Measurements from ENCODE around the gene FMNL2. TPM values are rescaled to one million over a fixed set of nuclear protein-coding genes. Genes with fewer than 3 reads are reported as not detected.

The FMNL2 gene
- polyA plus RNA-seq, 3 donors: 5.0 to 41.3 (median 22.3) TPM

DNA sequence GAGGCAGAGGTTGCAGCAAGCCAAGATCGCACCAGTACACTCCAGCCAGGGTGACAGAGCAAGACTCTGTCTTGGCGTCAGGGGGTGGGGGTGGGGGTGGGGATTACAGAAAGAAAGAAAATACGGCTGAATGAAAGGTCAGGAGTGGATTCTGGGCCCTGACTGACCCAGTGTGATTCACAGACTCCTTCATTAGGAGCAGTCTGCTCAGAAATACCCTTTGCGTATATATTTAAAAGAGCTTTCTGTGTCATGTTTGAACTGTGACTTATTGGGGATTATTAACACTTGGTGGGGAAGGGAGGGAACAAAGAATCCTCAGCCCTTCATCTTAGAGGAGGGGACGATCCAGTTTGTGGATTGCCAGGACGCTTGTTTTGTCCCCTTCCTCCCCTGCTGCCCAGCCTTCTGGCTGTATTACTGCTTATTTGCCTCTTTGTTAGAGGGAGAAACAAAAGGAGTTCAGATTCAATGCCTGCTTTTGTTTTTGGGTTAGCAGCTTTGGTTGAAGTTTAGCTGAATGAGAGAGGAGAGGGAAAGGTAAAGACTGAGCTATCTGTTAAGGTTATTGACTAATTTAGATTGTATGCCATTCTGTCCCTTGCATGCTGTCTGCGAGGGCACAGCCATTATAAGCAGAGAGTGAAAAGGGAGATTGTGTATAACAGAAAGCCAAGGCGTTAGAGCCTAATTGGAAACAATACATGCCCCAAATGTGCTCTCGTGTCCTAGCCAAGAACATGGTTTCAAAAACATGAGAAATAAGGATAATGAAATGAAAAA, 118.3 kb downstream of the FMNL2 start:
- H3K27ac ChIP-seq (ENCODE audit: low read depth, low read length): no peak overlapping the region
- WGBS, 3 donors: 80 to 91% (median 84%) methylated on average over 9 of the region's 9 CpGs

DNA sequence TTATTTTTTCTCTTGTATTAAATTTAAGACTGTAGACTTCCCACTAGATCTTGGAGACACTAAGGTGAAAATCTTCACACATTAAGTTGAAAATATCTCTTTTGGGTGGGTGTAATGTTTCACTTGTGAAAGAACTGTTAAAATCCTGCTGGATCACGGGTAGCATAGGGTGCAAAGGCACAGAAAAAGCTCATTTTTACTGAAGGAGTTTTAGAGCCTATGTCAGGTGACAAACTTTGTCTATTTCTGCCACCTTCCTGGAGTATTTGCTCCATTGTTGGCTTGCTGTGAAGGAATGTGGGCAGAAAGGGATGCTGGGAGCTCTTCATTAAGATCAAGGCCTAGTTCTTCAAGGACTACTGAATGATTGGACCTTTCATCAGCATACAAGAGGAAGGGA, 119.4 kb downstream of the FMNL2 start:
- WGBS, 3 donors: 94 to 97% (median 95%) methylated on average over 1 of the region's 1 CpG
- H3K27ac ChIP-seq (ENCODE audit: low read depth, low read length): no peak overlapping the region

DNA sequence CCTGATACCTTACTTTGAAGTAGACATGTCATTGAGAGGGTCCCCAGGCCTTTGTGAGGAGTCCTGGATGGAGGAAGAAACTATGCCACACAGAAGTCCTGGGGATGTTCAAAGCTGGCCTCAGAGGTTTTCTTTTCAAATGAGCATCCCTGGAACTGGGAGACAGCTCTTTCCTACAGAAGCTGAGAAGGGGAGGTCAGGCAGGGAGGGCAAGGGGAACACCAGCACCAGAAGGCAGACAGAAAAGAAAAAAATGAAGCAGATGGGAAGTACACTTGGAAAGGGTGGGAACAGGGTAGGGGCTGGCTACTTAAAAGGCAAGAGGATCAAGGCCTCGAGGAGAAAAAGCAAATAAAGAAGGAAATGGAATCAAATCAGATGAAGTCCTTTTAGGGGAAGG, 120.0 kb downstream of the FMNL2 start:
- no peak overlapping the region for H3K27ac ChIP-seq (ENCODE audit: low read depth, low read length)
- WGBS, 3 donors: 46 to 52% (median 50%) methylated on average over 1 of the region's 1 CpG

DNA sequence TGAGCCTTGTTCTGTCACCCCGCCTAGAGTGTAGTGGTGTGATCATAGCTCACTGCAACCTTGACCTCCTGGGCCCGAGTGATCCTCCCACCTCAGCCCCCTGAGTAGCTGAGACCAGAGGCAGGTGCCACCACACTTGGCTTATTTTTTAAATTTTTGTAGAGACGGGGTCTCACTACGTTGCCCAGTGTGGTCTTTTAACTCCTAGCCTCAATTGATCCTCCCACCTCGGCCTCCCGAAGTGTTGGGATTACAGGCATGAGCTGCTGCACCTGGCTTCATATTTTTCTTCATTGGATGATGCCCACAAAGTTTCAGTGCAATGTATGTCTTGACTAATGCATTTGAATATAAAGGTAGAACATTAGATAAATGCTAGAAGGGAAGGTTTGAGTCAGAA, 120.8 kb downstream of the FMNL2 start:
- H3K27ac ChIP-seq (ENCODE audit: low read depth, low read length): no peak overlapping the region
- 95 to 98% (median 96%) methylated on average over 6 of the region's 6 CpGs for WGBS, 3 donors

DNA sequence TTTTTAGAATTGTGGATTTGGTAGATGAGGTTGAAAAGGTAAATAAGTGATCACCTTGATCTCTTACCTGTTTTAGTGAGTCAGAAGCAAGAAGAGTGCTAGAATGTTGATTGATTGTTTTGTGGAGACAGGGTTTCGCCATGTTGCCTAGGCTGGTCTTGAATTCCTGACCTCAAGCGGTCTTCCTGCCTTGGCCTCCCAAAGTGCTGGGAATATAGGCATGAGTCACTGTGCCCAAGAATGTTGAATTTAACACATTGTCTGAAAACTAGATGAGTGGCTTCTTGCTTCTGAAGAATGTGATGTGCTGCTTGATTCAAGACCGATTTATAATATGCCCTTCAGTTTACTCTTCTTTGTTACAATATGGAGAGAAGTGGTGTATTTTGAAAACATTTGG, 121.3 kb downstream of the FMNL2 start:
- no peak overlapping the region for H3K27ac ChIP-seq (ENCODE audit: low read depth, low read length)
- WGBS, 3 donors: 98 to 99% (median 99%) methylated on average over 3 of the region's 3 CpGs

DNA sequence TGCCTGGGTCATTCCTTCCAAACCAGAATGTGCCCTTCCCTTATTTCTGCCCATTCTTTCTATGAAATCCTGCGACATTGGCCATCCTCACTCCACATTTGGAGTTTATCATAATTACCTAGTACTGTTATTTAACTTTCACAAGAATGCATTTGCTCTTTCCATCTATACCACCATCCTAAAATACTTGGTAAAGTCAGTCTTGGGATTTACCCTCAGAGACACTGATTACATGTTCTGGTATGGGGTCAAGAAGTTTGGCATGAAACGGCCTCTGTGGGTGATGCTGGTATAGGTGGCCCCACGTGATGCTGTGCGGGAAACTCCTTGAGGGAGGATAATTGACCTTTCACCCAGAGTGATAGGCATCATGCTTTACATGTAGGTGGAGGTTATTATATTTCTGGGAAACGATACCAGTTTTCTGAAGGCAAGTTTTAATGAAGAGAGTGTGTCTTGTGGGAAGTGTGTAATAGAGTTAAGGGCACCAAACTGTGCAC, 123.5 kb downstream of the FMNL2 start:
- WGBS, 3 donors: 83 to 95% (median 95%) methylated on average over 5 of the region's 5 CpGs
- no peak overlapping the region for H3K27ac ChIP-seq (ENCODE audit: low read depth, low read length)

DNA sequence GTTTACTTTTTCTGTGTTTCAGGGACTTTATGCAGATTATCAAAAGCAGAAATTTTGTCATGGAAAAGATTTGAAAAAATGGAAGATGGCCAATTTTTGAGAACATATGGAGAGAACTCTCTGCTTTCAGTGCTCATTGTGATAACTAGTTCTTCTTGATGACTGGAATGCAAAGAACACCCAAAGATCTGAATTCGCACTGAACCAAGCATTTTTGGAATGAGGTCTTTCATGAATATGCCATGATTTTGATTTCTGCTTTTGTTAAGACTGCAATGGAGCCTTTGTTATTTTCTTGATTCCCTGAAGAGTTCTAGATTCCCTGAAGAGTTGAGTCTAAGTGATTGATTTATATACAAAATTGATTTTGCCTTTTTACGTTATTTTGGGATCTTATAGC, 124.1 kb downstream of the FMNL2 start:
- H3K27ac ChIP-seq (ENCODE audit: low read depth, low read length): no peak overlapping the region
- WGBS, 3 donors: 92 to 97% (median 96%) methylated on average over 2 of the region's 2 CpGs

DNA sequence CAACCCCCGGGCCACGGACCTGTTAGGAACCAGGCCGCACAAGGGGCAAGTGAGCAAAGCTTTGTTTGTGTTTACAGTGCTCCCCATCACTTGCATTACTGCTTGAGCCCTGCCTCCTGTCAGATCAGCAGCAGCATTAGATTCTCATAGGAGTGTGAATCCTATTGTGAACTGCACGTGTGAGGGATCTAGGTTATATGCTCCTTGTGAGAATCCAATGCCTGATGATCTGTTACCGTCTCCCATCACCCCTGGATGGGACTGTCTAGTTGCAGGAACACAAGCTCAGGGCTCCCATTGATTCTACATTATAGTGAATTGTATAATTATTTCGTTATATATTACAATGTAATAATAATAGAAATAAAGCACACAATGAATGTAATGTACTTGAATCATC, 125.6 kb downstream of the FMNL2 start:
- no peak overlapping the region for H3K27ac ChIP-seq (ENCODE audit: low read depth, low read length)
- WGBS, 3 donors: 95 to 96% (median 96%) methylated on average over 6 of the region's 6 CpGs

DNA sequence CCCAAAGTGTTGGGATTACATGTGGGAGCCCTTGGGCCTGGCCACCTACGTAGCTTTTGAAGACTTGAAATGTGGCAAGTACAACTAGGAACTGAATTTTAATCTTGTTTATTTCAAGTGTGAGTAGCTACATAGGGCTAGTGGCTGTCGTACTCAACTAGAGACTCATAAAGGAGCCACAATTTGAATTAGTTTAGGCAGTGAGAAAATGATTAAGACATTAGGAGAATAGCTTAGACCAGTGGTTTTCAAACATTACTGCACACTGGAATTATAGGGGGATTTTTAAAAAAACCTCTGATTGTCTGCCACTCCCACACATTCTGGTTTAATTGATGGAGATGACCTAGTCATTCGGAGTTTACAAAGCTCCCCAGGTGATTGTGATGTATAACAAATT, 127.1 kb downstream of the FMNL2 start:
- no peak overlapping the region for H3K27ac ChIP-seq (ENCODE audit: low read depth, low read length)
- WGBS, 3 donors: 96 to 97% (median 96%) methylated on average over 3 of the region's 3 CpGs

DNA sequence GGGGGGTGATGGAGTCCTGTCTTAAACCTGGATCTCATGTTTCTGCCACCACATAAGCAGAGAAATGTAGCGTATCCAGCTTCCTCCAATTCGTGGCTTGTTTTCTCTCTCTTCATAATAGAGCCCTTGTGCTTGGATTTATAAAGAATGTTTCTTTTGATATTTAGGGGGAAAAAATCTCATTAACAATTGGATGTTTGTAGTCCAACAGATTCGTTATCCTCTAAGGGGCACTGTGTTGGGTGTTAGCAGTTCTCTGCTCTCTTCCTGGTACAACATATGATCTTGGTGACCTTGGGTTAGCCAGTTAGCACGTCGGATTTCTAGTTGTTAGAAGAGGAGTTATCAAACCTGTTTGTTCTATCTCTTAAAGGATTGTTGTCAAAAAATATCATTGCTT, 127.8 kb downstream of the FMNL2 start:
- no peak overlapping the region for H3K27ac ChIP-seq (ENCODE audit: low read depth, low read length)
- 52 to 93% (median 92%) methylated on average over 5 of the region's 5 CpGs for WGBS, 3 donors

DNA sequence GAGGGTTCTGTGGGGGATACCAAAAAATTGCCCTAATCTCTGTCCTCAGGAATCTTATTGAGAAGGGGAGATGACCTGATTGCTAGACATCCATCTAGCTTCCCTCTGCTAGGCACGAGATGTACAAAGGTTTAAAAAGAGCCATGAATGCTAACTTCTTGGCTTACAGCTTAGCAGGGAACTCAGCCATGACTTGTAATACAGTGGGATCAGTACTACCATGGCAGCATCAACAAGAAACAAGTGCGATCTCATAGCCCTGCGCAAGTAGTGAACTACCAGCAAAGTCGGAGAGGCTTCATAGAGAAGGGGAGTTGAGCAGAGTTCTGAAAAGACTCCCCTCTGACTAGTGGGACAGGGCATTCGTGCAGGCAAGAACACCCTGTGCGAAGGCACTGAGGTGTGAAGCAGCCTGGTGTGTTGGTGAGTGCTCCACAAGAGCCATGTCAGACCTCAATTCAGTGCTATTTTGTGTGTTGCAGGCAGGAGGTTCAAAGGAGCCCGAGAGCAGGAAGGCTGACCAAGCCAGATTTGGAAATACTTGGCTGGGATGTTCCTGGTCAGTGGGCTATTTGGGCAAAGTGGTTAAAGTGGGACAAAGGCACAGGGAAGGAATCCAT, 130.0 kb downstream of the FMNL2 start:
- 79 to 94% (median 85%) methylated on average over 7 of the region's 7 CpGs for WGBS, 3 donors
- H3K27ac ChIP-seq (ENCODE audit: low read depth, low read length): no peak overlapping the region

DNA sequence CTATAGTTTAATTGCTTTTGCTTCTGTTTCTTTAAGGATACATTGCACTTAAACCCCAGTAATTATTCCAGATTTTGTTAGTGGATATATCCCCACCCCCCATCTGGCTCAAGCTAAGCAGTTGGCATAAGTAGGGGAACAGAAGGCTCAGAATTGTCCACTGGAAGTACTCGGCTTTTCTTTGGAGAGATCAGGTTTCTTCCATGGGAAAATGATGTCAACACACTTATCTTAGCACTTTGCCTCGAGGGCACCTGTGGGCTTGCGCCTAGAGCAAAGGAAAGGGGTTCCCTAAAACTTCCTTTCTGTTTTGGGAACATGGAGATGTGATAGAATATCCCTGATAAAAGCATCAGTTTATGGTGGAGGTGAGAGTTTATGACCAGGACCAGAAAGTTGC, 130.6 kb downstream of the FMNL2 start:
- H3K27ac ChIP-seq (ENCODE audit: low read depth, low read length): no peak overlapping the region
- 63 to 76% (median 69%) methylated on average over 3 of the region's 3 CpGs for WGBS, 3 donors

DNA sequence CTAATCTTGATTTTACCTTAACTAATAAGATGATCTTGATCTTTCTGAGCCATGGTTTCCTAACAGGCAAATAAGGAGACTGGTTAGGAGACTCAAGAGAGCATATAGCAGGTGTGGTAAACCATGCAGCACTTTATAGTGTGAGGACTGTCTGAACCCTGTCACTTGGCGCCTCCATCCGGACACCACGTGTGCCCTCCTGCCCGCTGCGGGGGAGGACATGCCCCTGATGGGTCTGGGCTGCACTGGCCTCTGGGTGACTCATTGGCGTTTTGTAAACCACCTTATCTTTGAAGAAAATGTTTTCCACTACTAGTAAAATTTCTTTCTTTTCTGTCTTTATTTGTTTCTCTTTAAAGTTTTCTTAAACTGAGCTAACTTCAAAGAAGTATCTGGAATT, 131.1 kb downstream of the FMNL2 start:
- 71 to 84% (median 83%) methylated on average over 6 of the region's 6 CpGs for WGBS, 3 donors
- H3K27ac ChIP-seq (ENCODE audit: low read depth, low read length): no peak overlapping the region

DNA sequence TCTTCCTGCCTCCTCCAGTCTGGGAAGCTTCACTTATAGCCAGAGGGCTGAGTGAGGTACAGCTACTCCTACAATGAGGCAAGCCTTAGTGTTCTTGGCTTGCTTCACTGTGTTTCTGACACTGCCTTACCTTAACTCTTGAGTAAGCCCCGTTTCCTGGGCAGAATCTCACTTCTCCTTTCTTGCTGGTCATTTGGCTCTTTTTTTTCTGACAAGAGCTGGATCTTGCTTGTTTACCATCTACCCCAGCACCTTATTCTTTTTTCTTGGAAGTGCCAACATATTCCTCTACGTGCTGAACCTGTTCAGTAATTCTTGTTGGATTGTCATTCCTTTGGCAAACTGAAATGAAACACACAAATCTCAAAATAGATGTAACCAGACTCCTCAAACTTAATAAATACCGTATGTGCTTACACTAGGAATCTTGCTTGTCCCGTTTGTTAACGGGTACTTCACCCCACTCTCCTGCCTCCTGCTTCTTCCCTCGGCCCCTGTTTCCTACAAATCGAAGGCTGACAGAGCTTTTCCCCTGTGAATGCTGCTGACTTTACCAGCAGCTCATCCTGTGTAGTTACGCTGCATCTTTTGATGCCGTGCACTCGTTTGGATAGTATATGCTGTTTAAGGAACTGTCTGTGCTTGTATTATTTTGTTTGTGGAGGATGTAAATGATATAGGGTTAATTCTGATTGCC, 132.2 kb downstream of the FMNL2 start:
- WGBS, 3 donors: 55 to 65% (median 57%) methylated on average over 10 of the region's 10 CpGs
- H3K27ac ChIP-seq (ENCODE audit: low read depth, low read length): no peak overlapping the region

DNA sequence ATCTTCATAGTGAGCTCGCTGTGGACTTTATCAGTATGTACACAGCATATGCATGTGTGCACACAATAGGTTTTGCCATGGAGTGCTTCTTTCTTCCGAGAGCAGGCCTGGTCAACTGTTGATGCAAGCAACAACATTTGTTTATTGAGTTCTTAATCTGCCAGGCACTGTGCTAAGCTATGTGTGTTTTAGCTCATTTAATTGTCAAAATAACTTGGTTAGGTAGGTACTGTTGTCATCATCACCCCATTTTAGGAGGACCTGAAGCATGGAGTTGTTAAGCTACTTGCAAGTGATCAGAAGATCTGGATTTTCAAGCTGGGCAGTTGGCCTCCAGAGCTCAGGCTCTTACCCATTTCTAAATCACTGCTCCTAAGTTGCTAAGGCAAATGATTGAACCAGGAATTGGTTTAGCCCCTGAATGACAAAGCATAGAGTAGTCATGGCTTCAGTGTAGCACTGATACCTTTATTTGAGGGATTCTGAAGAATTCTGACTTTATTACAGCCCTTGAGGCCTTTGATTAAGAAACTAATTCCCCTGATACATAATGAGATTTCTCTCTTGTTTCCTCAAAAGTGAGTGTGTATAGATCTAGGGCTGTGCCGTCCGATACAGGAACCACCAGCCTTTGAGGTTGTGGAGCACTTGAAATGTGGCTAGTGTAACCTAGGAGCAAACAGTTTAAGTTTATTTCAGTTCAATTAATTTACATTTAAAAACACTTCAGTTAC, 132.9 kb downstream of the FMNL2 start:
- H3K27ac ChIP-seq (ENCODE audit: low read depth, low read length): no peak overlapping the region
- 56 to 74% (median 71%) methylated on average over 4 of the region's 4 CpGs for WGBS, 3 donors

DNA sequence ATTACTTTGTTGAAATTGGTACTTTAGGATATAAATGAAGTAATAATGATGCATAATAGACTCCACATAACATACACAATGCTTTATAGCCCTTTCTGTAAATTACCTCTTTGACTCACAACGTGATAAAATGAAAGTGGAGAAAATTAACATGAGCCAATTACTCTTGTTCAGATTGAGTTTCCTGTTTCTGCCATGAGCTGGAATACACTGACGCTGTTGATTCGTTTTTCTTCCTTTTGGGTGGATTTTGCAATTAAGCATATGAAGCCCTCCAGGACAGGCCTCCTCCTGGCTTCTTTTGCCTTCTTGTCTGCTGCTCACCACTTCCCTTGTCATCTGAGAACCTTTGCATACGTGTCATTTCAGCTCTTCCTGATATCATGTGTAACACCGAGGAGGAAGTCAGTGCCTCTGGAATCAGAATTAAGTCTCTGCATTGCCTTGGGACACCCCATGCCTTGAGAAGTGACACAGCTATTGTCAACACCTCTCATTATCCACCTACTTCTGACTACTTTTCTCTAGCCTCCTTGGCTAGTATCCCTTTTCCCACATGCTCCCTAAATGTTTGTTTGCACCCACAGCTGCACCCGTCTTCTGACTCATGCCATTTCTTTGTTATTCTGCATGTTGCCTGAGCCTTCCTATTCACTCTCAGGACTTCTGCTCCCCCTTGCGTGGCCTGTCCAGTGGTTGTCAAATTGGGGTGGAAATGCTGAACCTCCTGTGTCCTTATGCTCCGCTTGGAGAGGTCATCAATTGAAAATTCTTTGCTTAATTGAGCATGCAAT, 134.1 kb downstream of the FMNL2 start:
- H3K27ac ChIP-seq (ENCODE audit: low read depth, low read length): no peak overlapping the region
- 40 to 60% (median 41%) methylated on average over 8 of the region's 8 CpGs for WGBS, 3 donors

DNA sequence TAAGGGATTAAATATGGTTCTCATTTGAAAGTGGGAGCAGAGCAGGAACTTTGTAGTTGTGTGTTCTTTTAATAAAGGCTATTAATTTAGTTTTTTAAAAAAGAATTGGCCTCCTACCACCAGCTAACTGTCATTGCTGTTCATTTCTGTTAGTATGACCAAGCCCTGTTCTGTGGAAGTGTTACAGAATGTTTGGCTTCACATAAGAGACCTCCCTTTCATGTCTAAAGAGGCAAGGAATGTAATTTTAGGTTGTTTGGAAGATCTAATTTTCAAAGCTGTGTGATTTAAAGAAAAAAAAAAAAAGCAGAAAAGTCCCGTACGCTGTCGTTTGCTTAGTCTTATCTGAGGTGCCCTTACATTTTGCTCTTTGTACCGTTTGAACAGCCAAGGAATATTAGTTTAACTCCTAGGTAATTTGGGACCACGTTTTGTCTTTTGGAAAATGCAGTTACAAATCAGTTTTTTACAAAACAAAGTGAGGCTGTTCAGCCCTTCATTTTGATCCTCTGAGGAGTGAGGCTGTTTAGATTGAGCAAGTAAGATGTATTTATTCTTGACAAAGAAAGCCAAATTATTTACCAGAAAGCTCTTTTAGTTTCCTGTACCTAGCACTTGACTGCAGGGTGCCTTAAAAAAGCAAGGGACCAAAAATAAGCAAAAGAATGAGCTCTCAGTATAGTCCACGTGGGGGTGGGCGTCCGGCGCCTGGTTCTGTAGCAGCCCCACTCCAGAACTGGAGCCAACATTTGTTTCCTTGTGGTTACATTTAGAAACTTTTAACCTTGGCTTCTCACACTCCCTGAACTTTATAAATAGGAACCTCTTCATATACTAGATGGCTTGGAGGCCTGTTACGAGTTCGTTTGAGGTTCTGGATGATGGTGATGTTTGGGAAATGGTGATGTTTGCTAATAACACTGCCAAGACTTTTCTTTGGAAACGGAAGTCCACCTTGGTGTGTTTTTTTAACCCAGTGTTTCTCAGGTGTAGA, 136.2 kb downstream of the FMNL2 start:
- H3K27ac ChIP-seq (ENCODE audit: low read depth, low read length): no peak overlapping the region
- 34 to 65% (median 55%) methylated on average over 12 of the region's 12 CpGs for WGBS, 3 donors

All from adipose tissue (tissue), 3 donors.